ENCODE data around the gene USP49. TPM values are rescaled to one million over a fixed set of nuclear protein-coding genes. Genes with fewer than 3 reads are reported as not detected.

The USP49 gene
- total RNA-seq, 2 experiments from 2014 or later: 1.3 TPM

DNA sequence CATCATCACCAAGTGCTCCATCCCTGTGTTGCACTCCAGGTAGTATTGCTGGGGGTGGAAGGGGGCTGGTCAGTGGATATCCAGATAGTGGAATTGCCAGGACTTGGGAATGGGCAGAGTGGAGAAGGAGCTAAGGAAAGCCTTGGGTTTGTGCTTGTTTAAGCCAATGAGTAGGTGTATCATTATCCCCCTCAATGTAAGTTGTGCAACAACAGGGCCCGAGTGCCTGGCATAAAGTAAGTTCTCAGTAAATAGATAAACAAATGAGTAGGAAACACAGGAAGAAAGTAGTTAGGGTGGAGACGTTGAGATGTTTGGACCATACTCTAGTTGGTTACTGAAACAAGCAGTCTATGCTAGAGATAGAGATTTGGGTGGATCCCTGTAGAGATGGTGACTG, 36.6 kb upstream of the USP49 start:
- H3K27ac Mint-ChIP-seq: peak overlapping the region; percentile 50
- no peaks in the 10 kb centered on the region for H3K9me3 Mint-ChIP-seq
- H3K27me3 ChIP-seq (ENCODE audit: control insufficient read depth in 1 of 2, insufficient read depth in 2 of 2, low read length in 2 of 2): no peaks in the 10 kb centered on the region
- H3K36me3 Mint-ChIP-seq (ENCODE audit: low read depth): peaks cover 87% of the 10 kb centered on the region
- H3K4me1 ChIP-seq (ENCODE audit: insufficient read depth, low read length): peaks cover 31% of the 10 kb centered on the region
- H3K27ac ChIP-seq (ENCODE audit: low read depth in 1 of 2, low read length in 2 of 2): no peak overlapping the region
- peaks cover 95% of the 10 kb centered on the region for H3K36me3 ChIP-seq (ENCODE audit: insufficient read depth, low read length)
- DNase-seq (no peak), ATAC-seq (ENCODE audit: poor library complexity) (no peak)
- H3K27me3 Mint-ChIP-seq: no peaks in the 10 kb centered on the region
- no peak overlapping the region for H3K4me3 ChIP-seq (ENCODE audit: low read length)
- intact Hi-C loops (cut with DNase I, micrococcal nuclease): no loop called here
- peaks cover 46% of the 10 kb centered on the region for H3K4me1 Mint-ChIP-seq (ENCODE audit: low read depth)
- no peak overlapping the region for H3K4me3 Mint-ChIP-seq
- H3K9me3 ChIP-seq (ENCODE audit: control insufficient read depth in 1 of 2, insufficient read depth in 1 of 2, low read length in 2 of 2): no peaks in the 10 kb centered on the region
- CTCF ChIA-PET: no interaction called here
- POLR2A ChIA-PET: interaction anchor here (1.7 to 9.1 kb wide), 3 partner anchors 7 to 114 kb away, joined by 4 to 168 read pairs (median 32); partner anchors contain the start of genes CCND3 and TAF8
- TF ChIP-seq, protein P1, sequence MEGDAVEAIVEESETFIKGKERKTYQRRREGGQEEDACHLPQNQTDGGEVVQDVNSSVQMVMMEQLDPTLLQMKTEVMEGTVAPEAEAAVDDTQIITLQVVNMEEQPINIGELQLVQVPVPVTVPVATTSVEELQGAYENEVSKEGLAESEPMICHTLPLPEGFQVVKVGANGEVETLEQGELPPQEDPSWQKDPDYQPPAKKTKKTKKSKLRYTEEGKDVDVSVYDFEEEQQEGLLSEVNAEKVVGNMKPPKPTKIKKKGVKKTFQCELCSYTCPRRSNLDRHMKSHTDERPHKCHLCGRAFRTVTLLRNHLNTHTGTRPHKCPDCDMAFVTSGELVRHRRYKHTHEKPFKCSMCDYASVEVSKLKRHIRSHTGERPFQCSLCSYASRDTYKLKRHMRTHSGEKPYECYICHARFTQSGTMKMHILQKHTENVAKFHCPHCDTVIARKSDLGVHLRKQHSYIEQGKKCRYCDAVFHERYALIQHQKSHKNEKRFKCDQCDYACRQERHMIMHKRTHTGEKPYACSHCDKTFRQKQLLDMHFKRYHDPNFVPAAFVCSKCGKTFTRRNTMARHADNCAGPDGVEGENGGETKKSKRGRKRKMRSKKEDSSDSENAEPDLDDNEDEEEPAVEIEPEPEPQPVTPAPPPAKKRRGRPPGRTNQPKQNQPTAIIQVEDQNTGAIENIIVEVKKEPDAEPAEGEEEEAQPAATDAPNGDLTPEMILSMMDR (IDR thresholded peaks at IDR 0.05): no peak

DNA sequence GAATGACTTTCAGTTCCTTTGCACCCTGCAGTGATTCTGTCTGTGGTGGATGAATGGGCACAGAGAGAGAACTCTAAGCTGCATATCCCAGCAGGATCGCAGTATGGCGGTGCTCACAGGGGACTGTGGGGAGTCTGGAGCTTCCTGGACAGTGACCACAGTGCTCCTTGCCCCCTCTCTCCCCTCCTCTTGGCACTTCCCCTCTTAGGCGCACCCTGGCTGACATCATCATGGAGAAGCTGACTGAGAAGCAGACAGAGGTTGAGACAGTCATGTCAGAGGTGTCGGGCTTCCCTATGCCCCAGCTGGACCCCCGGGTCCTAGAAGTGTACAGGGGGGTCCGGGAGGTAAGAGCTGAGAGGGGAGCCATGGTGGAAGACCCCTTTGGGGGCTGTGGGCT, 34.7 kb upstream of the USP49 start:
- Histone ChIP-seq H3K4me1 (ENCODE audit: insufficient read depth, low read length) (peaks cover 12% of the 10 kb centered on the region), H3K4me3 (ENCODE audit: low read length) (no peak overlapping the region), H3K9me3 (ENCODE audit: control insufficient read depth in 1 of 2, insufficient read depth in 1 of 2, low read length in 2 of 2) (no peaks in the 10 kb centered on the region), H3K36me3 (ENCODE audit: insufficient read depth, low read length) (peaks cover 81% of the 10 kb centered on the region), H3K27me3 (ENCODE audit: control insufficient read depth in 1 of 2, insufficient read depth in 2 of 2, low read length in 2 of 2) (no peaks in the 10 kb centered on the region), H3K27ac (ENCODE audit: low read depth in 1 of 2, low read length in 2 of 2) (no peak overlapping the region)
- intact Hi-C loops (cut with DNase I, micrococcal nuclease): no loop called here
- ChIA-PET POLR2A (interaction anchor here (1.0 to 5.1 kb wide), 3 partner anchors 8 to 110 kb away, joined by 3 to 32 read pairs (median 5); no protein-coding TSS in a partner anchor), CTCF (interaction anchor here (1.1 kb wide), 1 partner anchor 114 kb away, joined by 3 read pairs; no protein-coding TSS in a partner anchor)
- Mint-ChIP-seq H3K4me3 (no peak overlapping the region), H3K9me3 (no peaks in the 10 kb centered on the region), H3K4me1 (ENCODE audit: low read depth) (peaks cover 35% of the 10 kb centered on the region), H3K27ac (no peak overlapping the region), H3K36me3 (ENCODE audit: low read depth) (peaks cover 72% of the 10 kb centered on the region), H3K27me3 (no peaks in the 10 kb centered on the region)
- ATAC-seq (ENCODE audit: poor library complexity): no peak
- TF ChIP-seq, protein P1 (IDR thresholded peaks at IDR 0.05): no peak
- DNase-seq: no peak

DNA sequence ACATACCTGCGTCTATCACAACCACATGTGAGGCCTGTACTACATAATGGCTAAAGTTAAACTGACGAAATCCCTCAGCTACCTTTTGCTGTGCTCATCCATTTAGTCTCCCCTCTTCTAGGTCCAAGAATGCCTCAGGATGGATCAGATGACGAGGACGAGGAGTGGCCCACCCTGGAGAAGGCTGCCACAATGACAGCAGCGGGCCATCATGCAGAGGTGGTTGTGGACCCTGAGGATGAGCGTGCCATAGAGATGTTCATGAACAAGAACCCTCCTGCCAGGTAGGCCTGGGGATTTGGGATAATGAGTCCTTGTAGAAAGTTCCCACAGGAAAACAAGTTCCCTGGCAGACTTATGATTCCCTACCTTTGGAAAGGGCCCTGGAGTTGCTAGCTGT, 32.1 kb upstream of the USP49 start:
- peaks cover 17% of the 10 kb centered on the region for H3K4me1 ChIP-seq (ENCODE audit: insufficient read depth, low read length)
- no peak overlapping the region for H3K4me3 ChIP-seq (ENCODE audit: low read length)
- ATAC-seq (ENCODE audit: poor library complexity): no peak
- Mint-ChIP-seq H3K9me3 (no peaks in the 10 kb centered on the region), H3K27ac (peak overlapping the region; percentile 36), H3K4me1 (ENCODE audit: low read depth) (peaks cover 44% of the 10 kb centered on the region), H3K4me3 (no peak overlapping the region), H3K36me3 (ENCODE audit: low read depth) (peaks cover 58% of the 10 kb centered on the region), H3K27me3 (no peaks in the 10 kb centered on the region)
- TF ChIP-seq, protein P1 (IDR thresholded peaks at IDR 0.05): no peak
- no peak overlapping the region for H3K27ac ChIP-seq (ENCODE audit: low read depth in 1 of 2, low read length in 2 of 2)
- H3K9me3 ChIP-seq (ENCODE audit: control insufficient read depth in 1 of 2, insufficient read depth in 1 of 2, low read length in 2 of 2): no peaks in the 10 kb centered on the region
- POLR2A ChIA-PET: interaction anchor here (1.5 to 5.1 kb wide), 2 partner anchors 11 to 118 kb away, joined by 6 to 32 read pairs; no protein-coding TSS in a partner anchor
- intact Hi-C loops (cut with DNase I, micrococcal nuclease): no loop called here
- H3K36me3 ChIP-seq (ENCODE audit: insufficient read depth, low read length): peaks cover 56% of the 10 kb centered on the region
- DNase-seq: no peak
- H3K27me3 ChIP-seq (ENCODE audit: control insufficient read depth in 1 of 2, insufficient read depth in 2 of 2, low read length in 2 of 2): no peaks in the 10 kb centered on the region
- CTCF ChIA-PET: interaction anchor here (0.7 to 2.1 kb wide), 3 partner anchors 117 to 140 kb away, joined by 3 to 5 read pairs (median 3); partner anchors contain the start of gene TOMM6

Data from CD4-positive, alpha-beta T cell (primary cell).